Testis (tissue), 2 donors: Measurements from ENCODE around the gene THRB.

Experiments used
- CTCF ChIP-seq, 3 experiments: fragments of 450-650 bp in 2 of 3; fragments of 200-600 bp in 1 of 3; sonication (generic) in 1 of 3; IDR thresholded peaks; one replicate each; pipeline ENCODE4 v1.5.1; 2016 to 2019; ENCODE audit warnings: antibody characterized with exemption in 3 of 3, mild to moderate bottlenecking in 2 of 3, moderate library complexity in 1 of 3
- POLR2A ChIP-seq: fragments of 450-650 bp; IDR thresholded peaks from one replicate; pipeline ENCODE4 v1.6.1; 2017; ENCODE audit warnings: antibody characterized with exemption, mild to moderate bottlenecking, moderate library complexity

GRCh38 chr3:24476871-24477656, 17.6 kb downstream of the THRB start:
- TF ChIP-seq CTCF (IDR thresholded peaks at IDR 0.05) (no peak), POLR2A (no peak)
